ENCODE results near the gene SRD5A3.

SRD5A3 gene

DNA sequence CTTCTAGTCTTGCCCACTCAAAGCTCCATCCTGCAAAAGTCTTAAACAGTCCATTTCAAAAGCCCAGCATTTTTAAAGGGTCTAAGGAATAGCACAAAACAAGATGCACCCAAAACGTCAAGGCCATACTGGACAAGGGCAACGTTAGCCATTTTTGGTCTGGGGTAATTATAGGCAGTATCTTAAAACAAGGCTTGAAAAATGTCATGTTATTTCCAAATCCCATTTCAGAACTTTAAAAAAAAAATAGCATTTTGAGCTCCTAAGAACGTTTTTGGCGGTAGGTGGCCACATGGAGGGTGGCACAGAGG lies 49.1 kb downstream of the SRD5A3 start:
- Histone ChIP-seq H3K9ac (ENCODE audit: low read depth, low read length) (peak overlapping the region; percentile 97), H3K9me3 (ENCODE audit: insufficient read depth, low read length, severe bottlenecking) (no peaks in the 10 kb centered on the region), H3K27me3 (ENCODE audit: insufficient read depth, low read length, poor library complexity) (no peaks in the 10 kb centered on the region), H3K27ac (ENCODE audit: low read length) (peak overlapping the region; percentile 81), H3K4me1 (ENCODE audit: insufficient read depth, low read length) (peaks cover 39% of the 10 kb centered on the region), H4K20me1 (ENCODE audit: insufficient read depth, low read length) (peaks cover 34% of the 10 kb centered on the region), H2AFZ (ENCODE audit: low read depth, low read length) (peak overlapping the region; percentile 82), H3K36me3 (ENCODE audit: insufficient read depth, low read length) (peaks cover 23% of the 10 kb centered on the region), H3K4me3 (ENCODE audit: low read depth in 1 of 2, low read length in 2 of 2) (peak overlapping the region; percentile 87 to 98; a peak in 3 of 4 replicates), H3K4me2 (ENCODE audit: insufficient read depth, low read length) (peak overlapping the region; percentile 80), H3K79me2 (ENCODE audit: insufficient read depth, low read length) (peaks cover 46% of the 10 kb centered on the region)
- DNase-seq (no peak), ATAC-seq (ENCODE audit: insufficient read depth, low read depth) (no peak)
- no peak for TF ChIP-seq EZH2 (IDR thresholded peaks at IDR 0.05; ENCODE audit: borderline replicate concordance, low read depth, low read length, severe bottlenecking)

- peaks cover 38% of the 10 kb centered on the region for H4K20me1 ChIP-seq (ENCODE audit: insufficient read depth, low read length)
- H3K27ac ChIP-seq (ENCODE audit: low read length) = peak within 1 kb of the TSS; percentile 81
- H3K9me3 ChIP-seq (ENCODE audit: insufficient read depth, low read length, severe bottlenecking) = no peaks in the 10 kb centered on the region
- peaks cover 51% of the 10 kb centered on the region for H3K79me2 ChIP-seq (ENCODE audit: insufficient read depth, low read length)
- H3K4me1 ChIP-seq (ENCODE audit: insufficient read depth, low read length) = peaks cover 41% of the 10 kb centered on the region
- peaks cover 27% of the 10 kb centered on the region for H3K36me3 ChIP-seq (ENCODE audit: insufficient read depth, low read length)
- TF ChIP-seq EZH2 (IDR thresholded peaks at IDR 0.05; ENCODE audit: borderline replicate concordance, low read depth, low read length, severe bottlenecking) = no peak
- TF ChIP-seq, protein P1, sequence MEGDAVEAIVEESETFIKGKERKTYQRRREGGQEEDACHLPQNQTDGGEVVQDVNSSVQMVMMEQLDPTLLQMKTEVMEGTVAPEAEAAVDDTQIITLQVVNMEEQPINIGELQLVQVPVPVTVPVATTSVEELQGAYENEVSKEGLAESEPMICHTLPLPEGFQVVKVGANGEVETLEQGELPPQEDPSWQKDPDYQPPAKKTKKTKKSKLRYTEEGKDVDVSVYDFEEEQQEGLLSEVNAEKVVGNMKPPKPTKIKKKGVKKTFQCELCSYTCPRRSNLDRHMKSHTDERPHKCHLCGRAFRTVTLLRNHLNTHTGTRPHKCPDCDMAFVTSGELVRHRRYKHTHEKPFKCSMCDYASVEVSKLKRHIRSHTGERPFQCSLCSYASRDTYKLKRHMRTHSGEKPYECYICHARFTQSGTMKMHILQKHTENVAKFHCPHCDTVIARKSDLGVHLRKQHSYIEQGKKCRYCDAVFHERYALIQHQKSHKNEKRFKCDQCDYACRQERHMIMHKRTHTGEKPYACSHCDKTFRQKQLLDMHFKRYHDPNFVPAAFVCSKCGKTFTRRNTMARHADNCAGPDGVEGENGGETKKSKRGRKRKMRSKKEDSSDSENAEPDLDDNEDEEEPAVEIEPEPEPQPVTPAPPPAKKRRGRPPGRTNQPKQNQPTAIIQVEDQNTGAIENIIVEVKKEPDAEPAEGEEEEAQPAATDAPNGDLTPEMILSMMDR (IDR thresholded peaks at IDR 0.05; ENCODE audit: borderline replicate concordance, extremely low read depth, low read length, poor library complexity, severe bottlenecking) = no peak
- peak within 1 kb of the TSS; percentile 80 for H3K4me2 ChIP-seq (ENCODE audit: insufficient read depth, low read length)
- peak within 1 kb of the TSS; percentile 82 for H2AFZ ChIP-seq (ENCODE audit: low read depth, low read length)
- H3K9ac ChIP-seq (ENCODE audit: low read depth, low read length) = peak within 1 kb of the TSS; percentile 97
- H3K27me3 ChIP-seq (ENCODE audit: insufficient read depth, low read length, poor library complexity) = no peaks in the 10 kb centered on the region
- DNase-seq (peak; percentile 87), ATAC-seq (ENCODE audit: insufficient read depth, low read depth) (peak; percentile 92)
- H3K4me3 ChIP-seq (ENCODE audit: low read depth in 1 of 2, low read length in 2 of 2) = peak within 1 kb of the TSS; percentile 87 to 98
These were observed 49.7 kb downstream of the SRD5A3 start, which contains the start of gene TMEM165 for GRCh38 chr4:55395529-55396307. Gene TMEM165 (plus strand): TSS chr4:55395957. CDS start chr4:55396190, 233 bp downstream.

- peak overlapping the region; percentile 81 for H3K27ac ChIP-seq (ENCODE audit: low read length)
- H3K79me2 ChIP-seq (ENCODE audit: insufficient read depth, low read length) = peaks cover 59% of the 10 kb centered on the region
- peak overlapping the region; percentile 80 for H3K4me2 ChIP-seq (ENCODE audit: insufficient read depth, low read length)
- peak overlapping the region; percentile 87 to 98 for H3K4me3 ChIP-seq (ENCODE audit: low read depth in 1 of 2, low read length in 2 of 2)
- peaks cover 46% of the 10 kb centered on the region for H4K20me1 ChIP-seq (ENCODE audit: insufficient read depth, low read length)
- peak; percentile 41 for ATAC-seq (ENCODE audit: insufficient read depth, low read depth)
- H3K36me3 ChIP-seq (ENCODE audit: insufficient read depth, low read length) = peaks cover 35% of the 10 kb centered on the region
- H3K4me1 ChIP-seq (ENCODE audit: insufficient read depth, low read length) = peaks cover 48% of the 10 kb centered on the region
- H2AFZ ChIP-seq (ENCODE audit: low read depth, low read length) = peak overlapping the region; percentile 82
- H3K27me3 ChIP-seq (ENCODE audit: insufficient read depth, low read length, poor library complexity) = no peaks in the 10 kb centered on the region
- H3K9ac ChIP-seq (ENCODE audit: low read depth, low read length) = peak overlapping the region; percentile 97
- H3K9me3 ChIP-seq (ENCODE audit: insufficient read depth, low read length, severe bottlenecking) = no peaks in the 10 kb centered on the region
- TF ChIP-seq, protein P1 (IDR thresholded peaks at IDR 0.05; ENCODE audit: borderline replicate concordance, extremely low read depth, low read length, poor library complexity, severe bottlenecking) = no peak
- no peak for TF ChIP-seq EZH2 (IDR thresholded peaks at IDR 0.05; ENCODE audit: borderline replicate concordance, low read depth, low read length, severe bottlenecking)
- peak; percentile 53 for DNase-seq
These were observed 50.5 kb downstream of the SRD5A3 start for GRCh38 chr4:55396308-55397125.

DNA sequence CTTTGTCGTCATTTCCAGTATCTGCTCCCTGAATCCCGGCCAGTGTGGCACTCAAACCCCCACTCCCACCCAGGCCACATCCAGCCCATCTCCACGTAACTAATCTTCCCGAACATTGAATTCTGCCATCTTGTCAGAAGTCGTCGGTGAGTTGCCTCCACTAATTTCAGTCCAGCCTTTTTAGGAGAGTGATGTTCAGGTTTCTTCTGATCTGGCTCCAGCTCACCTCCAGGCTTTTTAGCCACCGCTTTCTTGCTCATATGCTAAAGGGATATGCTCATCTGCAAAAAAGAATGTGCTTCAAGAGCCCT lies 51.0 kb downstream of the SRD5A3 start:
- Histone ChIP-seq H3K36me3 (ENCODE audit: insufficient read depth, low read length) (peaks cover 35% of the 10 kb centered on the region), H3K79me2 (ENCODE audit: insufficient read depth, low read length) (peaks cover 61% of the 10 kb centered on the region), H3K4me2 (ENCODE audit: insufficient read depth, low read length) (peak overlapping the region; percentile 80), H4K20me1 (ENCODE audit: insufficient read depth, low read length) (peaks cover 47% of the 10 kb centered on the region), H3K27ac (ENCODE audit: low read length) (peak overlapping the region; percentile 81), H2AFZ (ENCODE audit: low read depth, low read length) (peak overlapping the region; percentile 82; the same call in 1 of the 2 replicates), H3K4me1 (ENCODE audit: insufficient read depth, low read length) (peaks cover 48% of the 10 kb centered on the region), H3K9me3 (ENCODE audit: insufficient read depth, low read length, severe bottlenecking) (no peaks in the 10 kb centered on the region), H3K4me3 (ENCODE audit: low read depth in 1 of 2, low read length in 2 of 2) (peak overlapping the region; percentile 87 to 98), H3K9ac (ENCODE audit: low read depth, low read length) (peak overlapping the region; percentile 97), H3K27me3 (ENCODE audit: insufficient read depth, low read length, poor library complexity) (no peaks in the 10 kb centered on the region)
- DNase-seq = no peak
- TF ChIP-seq EZH2 (IDR thresholded peaks at IDR 0.05; ENCODE audit: borderline replicate concordance, low read depth, low read length, severe bottlenecking) = no peak
- TF ChIP-seq, protein P1 (IDR thresholded peaks at IDR 0.05; ENCODE audit: borderline replicate concordance, extremely low read depth, low read length, poor library complexity, severe bottlenecking) = no peak
- ATAC-seq (ENCODE audit: insufficient read depth, low read depth) = no peak

Data from DND-41 (cell line).